ENCODE data around the gene CACNG6.

DNA sequence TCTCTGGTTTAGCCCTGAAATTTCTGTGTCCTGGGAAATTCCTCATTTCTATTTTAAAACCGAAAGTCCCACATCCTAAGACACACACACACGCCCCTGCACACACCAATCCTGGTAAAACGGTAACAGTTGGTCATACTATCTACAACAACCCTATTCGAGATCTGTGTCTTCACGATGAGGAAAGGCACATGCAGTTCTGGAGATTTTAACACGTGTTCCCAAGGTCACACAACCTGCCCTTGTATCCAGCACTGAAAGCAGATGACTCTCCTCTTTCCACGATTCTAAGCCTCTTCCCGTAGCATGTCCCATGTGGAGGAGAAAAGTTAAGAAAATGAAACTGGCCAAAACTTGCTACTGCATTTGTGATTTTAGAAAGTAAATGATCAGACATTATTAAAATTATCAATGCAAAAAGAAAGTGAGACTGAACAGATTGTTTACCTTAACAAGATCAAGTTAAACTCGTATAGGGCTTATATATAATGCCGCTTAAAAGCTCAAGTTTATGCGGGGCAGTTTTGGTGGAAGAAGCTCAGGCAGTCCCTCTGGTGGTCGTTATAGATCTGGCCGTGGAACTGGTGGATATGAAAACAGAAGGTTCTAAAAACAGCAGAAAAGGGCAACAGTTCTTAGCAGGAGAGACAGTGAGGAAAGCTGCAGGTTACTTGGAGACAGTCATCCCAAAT is 39.6 kb downstream of the CACNG6 start:
- TF ChIP-seq, protein P1, sequence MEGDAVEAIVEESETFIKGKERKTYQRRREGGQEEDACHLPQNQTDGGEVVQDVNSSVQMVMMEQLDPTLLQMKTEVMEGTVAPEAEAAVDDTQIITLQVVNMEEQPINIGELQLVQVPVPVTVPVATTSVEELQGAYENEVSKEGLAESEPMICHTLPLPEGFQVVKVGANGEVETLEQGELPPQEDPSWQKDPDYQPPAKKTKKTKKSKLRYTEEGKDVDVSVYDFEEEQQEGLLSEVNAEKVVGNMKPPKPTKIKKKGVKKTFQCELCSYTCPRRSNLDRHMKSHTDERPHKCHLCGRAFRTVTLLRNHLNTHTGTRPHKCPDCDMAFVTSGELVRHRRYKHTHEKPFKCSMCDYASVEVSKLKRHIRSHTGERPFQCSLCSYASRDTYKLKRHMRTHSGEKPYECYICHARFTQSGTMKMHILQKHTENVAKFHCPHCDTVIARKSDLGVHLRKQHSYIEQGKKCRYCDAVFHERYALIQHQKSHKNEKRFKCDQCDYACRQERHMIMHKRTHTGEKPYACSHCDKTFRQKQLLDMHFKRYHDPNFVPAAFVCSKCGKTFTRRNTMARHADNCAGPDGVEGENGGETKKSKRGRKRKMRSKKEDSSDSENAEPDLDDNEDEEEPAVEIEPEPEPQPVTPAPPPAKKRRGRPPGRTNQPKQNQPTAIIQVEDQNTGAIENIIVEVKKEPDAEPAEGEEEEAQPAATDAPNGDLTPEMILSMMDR (IDR thresholded peaks at IDR 0.05) = no peak
- TF ChIP-seq POLR2AphosphoS5 (IDR thresholded peaks at IDR 0.05; ENCODE audit: insufficient read depth in 1 of 2, low read depth in 1 of 2) (no peak), POLR2A (IDR thresholded peaks at IDR 0.05) (no peak)
